HG03060 (cell line): ENCODE measurements around the gene GPNMB.
A peak's percentile ranks its signal among the peaks of the same experiment; 100 is the strongest.

Experiments used
- ATAC-seq: cut with Tn5 transposase; IDR thresholded peaks from one replicate; pipeline ENCODE4 v1.9.1; 2021; ENCODE audit warnings: low read depth, moderate number of reproducible peaks; ENCODE audit not compliant: unreplicated experiment

GPNMB gene

DNA sequence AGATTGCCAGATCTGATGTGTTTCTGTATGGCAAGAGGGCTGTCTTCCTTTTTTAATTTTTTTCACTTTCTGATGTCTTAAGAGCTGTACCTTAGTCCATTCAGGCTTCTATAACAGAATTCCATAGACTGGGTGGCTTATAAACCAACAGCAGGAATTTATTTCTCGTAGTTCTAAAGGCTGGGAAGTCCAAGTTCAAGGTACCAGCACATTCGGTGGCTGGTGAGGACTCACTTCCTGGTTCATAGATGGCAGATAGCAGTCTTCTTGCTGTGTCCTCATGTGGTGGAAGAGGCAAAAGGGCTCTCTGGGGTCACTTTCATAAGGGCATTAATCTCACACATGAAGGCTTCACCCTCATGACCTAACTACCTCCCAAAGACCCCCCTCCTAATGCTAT, 20.8 kb downstream of the GPNMB start:
- no peak for ATAC-seq

DNA sequence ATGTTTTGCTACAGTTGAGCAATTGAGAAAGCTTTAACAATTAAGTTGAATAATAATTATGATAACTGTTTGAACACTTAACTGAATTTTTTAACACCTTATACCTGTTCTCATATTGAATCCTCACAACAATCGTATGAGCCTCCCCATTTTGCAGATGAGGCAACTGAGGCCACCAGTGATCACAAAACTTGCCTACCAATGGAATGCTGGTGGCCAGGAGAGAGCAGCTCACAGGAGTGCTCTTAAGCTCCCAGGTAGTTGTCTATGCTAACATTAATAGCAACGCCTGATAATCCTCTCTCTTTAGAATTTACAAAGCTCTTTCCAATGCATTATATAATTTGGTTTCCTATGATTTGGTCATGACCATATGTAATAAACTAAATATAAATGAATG, 21.6 kb downstream of the GPNMB start:
- ATAC-seq: no peak

DNA sequence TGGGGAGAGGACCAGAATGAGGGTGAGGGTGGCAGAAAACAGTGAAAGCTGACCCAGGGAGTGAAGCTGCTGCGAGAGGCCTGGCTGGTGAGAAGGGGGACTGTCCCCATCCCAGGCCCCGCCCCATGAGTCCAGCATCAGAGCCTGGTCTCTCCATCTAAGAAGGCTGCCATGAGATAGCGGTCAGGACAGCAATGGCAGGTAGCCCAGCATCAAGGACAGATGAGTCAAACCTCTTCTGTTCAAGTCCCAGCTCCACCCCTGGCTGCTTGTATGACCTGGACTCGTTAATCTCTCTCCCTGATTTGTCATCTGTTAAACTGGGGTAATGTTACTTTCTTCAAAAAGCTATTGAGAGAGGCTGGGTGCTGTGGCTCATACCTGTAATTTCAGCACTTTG, 22.2 kb downstream of the GPNMB start:
- ATAC-seq: no peak

GRCh38 chr7:23272275-23272674, 25.7 kb downstream of the GPNMB start:
- no peak for ATAC-seq

DNA sequence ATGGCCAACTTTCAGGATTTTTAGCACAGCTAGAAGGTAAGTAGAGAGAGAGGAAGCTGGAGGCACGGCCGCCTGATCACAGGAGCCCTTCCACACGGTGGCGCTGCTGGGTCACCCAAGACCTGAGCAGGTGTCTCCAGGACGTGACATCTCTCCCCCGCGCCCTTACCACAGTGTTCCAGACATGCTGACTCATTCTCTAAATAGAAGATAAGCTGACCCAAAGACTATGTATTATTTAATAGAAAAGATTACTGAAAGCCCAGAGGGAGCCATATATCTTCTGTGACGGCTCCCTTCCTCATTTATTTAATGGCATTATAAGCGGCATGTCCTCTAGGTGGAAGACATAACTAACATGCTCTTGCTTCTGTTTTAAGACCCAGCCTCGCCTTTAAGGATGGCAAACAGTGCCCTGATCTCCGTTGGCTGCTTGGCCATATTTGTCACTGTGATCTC, 26.6 kb downstream of the GPNMB start:
- peak; percentile 68 for ATAC-seq

DNA sequence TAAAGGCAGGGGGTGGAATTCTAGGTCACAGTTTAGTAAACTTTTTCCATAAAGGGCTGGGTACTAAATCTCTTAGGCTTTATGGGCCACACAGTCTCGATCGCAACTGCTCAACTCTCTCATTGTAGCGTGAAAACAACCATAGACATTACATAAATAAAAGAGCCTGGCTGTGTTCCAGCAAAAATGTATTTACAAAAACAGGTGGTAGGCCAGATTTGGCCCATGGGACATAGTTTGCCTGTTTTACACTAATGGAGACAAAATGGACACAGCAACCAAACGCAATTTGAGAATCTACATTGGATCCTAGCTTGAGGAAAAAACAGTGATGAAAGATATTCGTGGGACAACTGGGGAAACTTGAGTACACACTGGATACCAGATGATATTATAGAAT, 29.3 kb downstream of the GPNMB start:
- no peak for ATAC-seq

DNA sequence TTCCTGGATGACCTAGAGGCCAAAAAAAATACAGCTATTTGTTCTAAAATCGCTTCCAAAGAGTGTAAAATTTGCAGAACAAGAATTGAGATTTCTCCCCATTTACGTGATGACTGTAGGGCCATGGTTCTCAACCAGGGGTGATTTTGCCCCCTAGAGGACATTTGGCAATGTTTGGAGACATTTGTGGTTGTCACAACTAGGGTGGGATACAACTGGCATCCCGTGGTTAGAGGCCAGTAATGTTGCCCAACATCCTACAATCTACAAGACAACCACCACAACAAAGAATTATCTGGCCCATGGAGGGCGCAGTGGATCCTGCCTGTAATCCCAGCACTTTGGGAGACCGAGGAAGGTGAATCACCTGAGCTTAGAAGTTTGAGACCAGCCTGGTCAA, 29.8 kb downstream of the GPNMB start:
- ATAC-seq: no peak

GRCh38 chr7:23276947-23277346, 30.4 kb downstream of the GPNMB start:
- no peak for ATAC-seq

- no peak for ATAC-seq
Measured at GRCh38 chr7:23277359-23277989, 30.9 kb downstream of the GPNMB start.

GRCh38 chr7:23279819-23280525, 33.4 kb downstream of the GPNMB start:
- no peak for ATAC-seq

DNA sequence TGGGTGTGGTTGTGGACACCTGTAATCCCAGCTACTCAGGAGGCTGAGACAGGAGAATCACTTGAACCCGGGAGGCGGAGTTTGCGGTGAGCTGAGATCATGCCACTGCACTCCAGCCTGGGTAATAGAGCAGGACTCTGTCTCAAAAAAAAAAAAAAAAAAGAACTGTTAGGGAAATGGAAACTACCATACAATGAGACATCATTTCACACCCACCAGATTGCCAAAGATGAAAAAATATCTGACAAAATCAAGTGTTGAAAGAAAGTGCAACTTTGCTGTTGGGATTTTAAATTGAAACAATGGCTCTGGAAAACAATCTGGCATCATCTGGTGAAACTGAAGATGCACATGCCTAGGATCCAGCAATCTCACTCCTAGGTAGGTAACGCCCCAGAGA, 36.5 kb downstream of the GPNMB start:
- no peak for ATAC-seq

- no peak for ATAC-seq
Measured at GRCh38 chr7:23284871-23285270, 38.3 kb downstream of the GPNMB start.

GRCh38 chr7:23285657-23286646, 39.4 kb downstream of the GPNMB start:
- ATAC-seq: no peak

- ATAC-seq: no peak
Measured at GRCh38 chr7:23287612-23288011, 41.0 kb downstream of the GPNMB start.

GRCh38 chr7:23290993-23291392, 44.4 kb downstream of the GPNMB start:
- no peak for ATAC-seq

DNA sequence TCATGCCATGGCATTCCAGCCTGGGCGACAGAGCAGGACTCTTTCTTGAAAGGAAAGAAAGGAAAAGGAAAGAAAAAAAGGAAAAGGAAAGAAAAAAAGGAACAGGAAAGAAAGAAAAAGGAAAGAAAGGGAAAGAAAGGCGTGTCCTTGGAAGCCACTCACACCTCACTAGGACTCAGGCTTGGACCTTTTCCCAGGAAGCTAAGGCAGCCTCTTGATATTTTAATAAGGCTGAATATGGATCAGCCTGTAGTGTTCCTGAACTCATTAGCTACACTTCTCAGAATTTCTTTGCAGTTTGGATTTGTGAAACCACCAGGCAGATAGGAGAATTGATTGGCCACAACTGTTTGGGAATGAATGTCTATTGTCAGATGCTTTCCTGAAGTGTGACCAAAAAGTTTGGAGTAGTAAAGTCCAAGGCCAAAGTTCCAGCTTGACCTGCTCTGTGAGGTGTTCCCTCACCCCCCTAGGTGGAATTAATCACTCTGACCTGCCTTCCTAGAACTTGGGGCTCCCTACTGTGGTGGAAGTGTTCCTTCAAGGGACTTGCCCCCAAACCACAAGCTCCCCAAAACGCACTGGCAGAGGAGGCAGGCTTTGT, 45.5 kb downstream of the GPNMB start:
- ATAC-seq: no peak

- no peak for ATAC-seq
Measured at GRCh38 chr7:23292623-23293022, 46.0 kb downstream of the GPNMB start.

- no peak for ATAC-seq
Measured at GRCh38 chr7:23293500-23294073, 47.0 kb downstream of the GPNMB start.

DNA sequence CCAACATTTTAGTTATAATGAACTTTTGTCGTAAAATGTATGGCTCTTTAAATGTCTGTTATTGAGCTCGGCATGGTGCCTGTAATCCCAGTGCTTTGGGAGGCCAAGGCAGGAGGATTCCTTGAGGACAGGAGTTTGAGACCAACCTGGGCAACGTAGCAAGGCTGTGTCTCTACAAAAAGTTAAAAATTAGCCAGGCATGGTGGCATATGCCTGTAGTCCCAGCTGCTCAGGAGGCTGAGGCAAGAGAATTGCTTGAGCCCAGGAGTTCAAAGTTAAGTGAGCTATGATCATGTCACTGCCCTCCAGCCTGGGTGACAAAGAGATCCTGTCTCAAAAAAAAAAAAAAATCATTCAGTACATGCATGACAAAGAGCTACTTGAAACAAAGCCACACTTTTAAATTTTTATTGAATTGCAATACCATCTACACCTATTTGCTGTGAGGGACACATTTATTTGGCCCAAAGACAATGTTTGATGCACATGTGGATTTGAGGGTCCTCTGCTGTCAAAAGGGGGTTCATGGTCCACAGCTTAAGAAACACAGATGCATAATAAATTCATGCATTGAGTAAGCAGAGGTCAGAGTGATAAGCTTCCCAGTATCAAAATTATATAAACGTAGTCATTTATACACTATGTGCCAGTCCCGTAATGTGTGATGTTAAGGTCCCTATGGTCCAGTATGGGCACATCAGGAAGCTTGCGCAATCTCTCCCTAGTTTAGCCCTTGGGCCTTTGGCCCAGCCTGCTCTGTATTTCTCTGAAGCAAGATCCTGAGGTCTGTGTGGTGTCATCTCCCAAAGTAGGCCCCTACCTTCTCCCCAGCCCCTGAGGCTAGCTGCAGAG, 48.2 kb downstream of the GPNMB start:
- no peak for ATAC-seq

- no peak for ATAC-seq
Measured at GRCh38 chr7:23295401-23295697, 48.8 kb downstream of the GPNMB start.
